ENCODE results near the gene MEDAG.

The MEDAG gene

GRCh38 chr13:30866677-30867076 lies 39.4 kb upstream of the MEDAG start:
- no CpG with 5 or more reads among the region's 4 CpGs for WGBS (ENCODE audit: extremely low coverage, insufficient coverage, low lambda C conversion rate)
- H3K27me3 ChIP-seq (ENCODE audit: insufficient read depth, low read length, poor library complexity), result no peaks in the 10 kb centered on the region
- no peak overlapping the region for H2BK15ac ChIP-seq (replicated peaks; ENCODE audit: low read depth)
- no peak overlapping the region for H3K4me2 ChIP-seq (ENCODE audit: low read length)
- no peak overlapping the region for H4K5ac ChIP-seq (ENCODE audit: low read length)
- H3K79me2 ChIP-seq (ENCODE audit: control insufficient read depth, insufficient read depth, low read length), result no peaks in the 10 kb centered on the region
- no peak overlapping the region for H3K4me3 ChIP-seq (ENCODE audit: low read length)
- no peak overlapping the region for H2AK5ac ChIP-seq (ENCODE audit: low read length)
- H3K27ac ChIP-seq (ENCODE audit: low read depth, low read length), result no peak overlapping the region
- H2BK5ac ChIP-seq (ENCODE audit: low read length), result no peak overlapping the region
- no peak overlapping the region for H2BK120ac ChIP-seq (ENCODE audit: low read depth, low read length)
- no peaks in the 10 kb centered on the region for H3K36me3 ChIP-seq (ENCODE audit: control insufficient read depth, insufficient read depth, low read length)
- no peak overlapping the region for H3K56ac ChIP-seq (ENCODE audit: low read length)
- H3K79me1 ChIP-seq (ENCODE audit: low read length), result no peaks in the 10 kb centered on the region
- no peak overlapping the region for H3K23ac ChIP-seq (ENCODE audit: low read length)
- H3K9ac ChIP-seq (ENCODE audit: low read length), result no peak overlapping the region
- H3K4ac ChIP-seq (ENCODE audit: low read depth, low read length), result no peak overlapping the region
- no peak overlapping the region for H3K18ac ChIP-seq (ENCODE audit: low read length)
- peaks cover 9% of the 10 kb centered on the region for H3K4me1 ChIP-seq (ENCODE audit: control insufficient read depth, low read depth, low read length)
- no peak overlapping the region for H4K8ac ChIP-seq (ENCODE audit: low read depth, low read length)
- DNase-seq, result no peak

- no peak overlapping the region for H3K56ac ChIP-seq (ENCODE audit: low read length)
- no peaks in the 10 kb centered on the region for H3K79me1 ChIP-seq (ENCODE audit: low read length)
- no peaks in the 10 kb centered on the region for H3K79me2 ChIP-seq (ENCODE audit: control insufficient read depth, insufficient read depth, low read length)
- H3K23ac ChIP-seq (ENCODE audit: low read length), result no peak overlapping the region
- no peak overlapping the region for H2BK120ac ChIP-seq (ENCODE audit: low read depth, low read length)
- no CpG with 5 or more reads among the region's 3 CpGs for WGBS (ENCODE audit: extremely low coverage, insufficient coverage, low lambda C conversion rate)
- H3K9ac ChIP-seq (ENCODE audit: low read length), result no peak overlapping the region
- H2BK15ac ChIP-seq (replicated peaks; ENCODE audit: low read depth), result no peak overlapping the region
- H4K5ac ChIP-seq (ENCODE audit: low read length), result no peak overlapping the region
- H3K36me3 ChIP-seq (ENCODE audit: control insufficient read depth, insufficient read depth, low read length), result no peaks in the 10 kb centered on the region
- no peaks in the 10 kb centered on the region for H3K27me3 ChIP-seq (ENCODE audit: insufficient read depth, low read length, poor library complexity)
- no peak overlapping the region for H3K4me3 ChIP-seq (ENCODE audit: low read length)
- H3K18ac ChIP-seq (ENCODE audit: low read length), result no peak overlapping the region
- peaks cover 9% of the 10 kb centered on the region for H3K4me1 ChIP-seq (ENCODE audit: control insufficient read depth, low read depth, low read length)
- H4K8ac ChIP-seq (ENCODE audit: low read depth, low read length), result no peak overlapping the region
- no peak overlapping the region for H3K4ac ChIP-seq (ENCODE audit: low read depth, low read length)
- H2AK5ac ChIP-seq (ENCODE audit: low read length), result no peak overlapping the region
- DNase-seq, result no peak
- H3K27ac ChIP-seq (ENCODE audit: low read depth, low read length), result no peak overlapping the region
- H3K4me2 ChIP-seq (ENCODE audit: low read length), result no peak overlapping the region
- no peak overlapping the region for H2BK5ac ChIP-seq (ENCODE audit: low read length)
Measured at GRCh38 chr13:30867089-30867669, 38.9 kb upstream of the MEDAG start.

GRCh38 chr13:30868799-30869470 lies 37.1 kb upstream of the MEDAG start:
- no peaks in the 10 kb centered on the region for H3K79me1 ChIP-seq (ENCODE audit: low read length)
- no peak overlapping the region for H3K4ac ChIP-seq (ENCODE audit: low read depth, low read length)
- no peak overlapping the region for H2BK120ac ChIP-seq (ENCODE audit: low read depth, low read length)
- no peak overlapping the region for H3K27ac ChIP-seq (ENCODE audit: low read depth, low read length)
- H3K9ac ChIP-seq (ENCODE audit: low read length), result no peak overlapping the region
- H3K36me3 ChIP-seq (ENCODE audit: control insufficient read depth, insufficient read depth, low read length), result no peaks in the 10 kb centered on the region
- H3K56ac ChIP-seq (ENCODE audit: low read length), result no peak overlapping the region
- H2AK5ac ChIP-seq (ENCODE audit: low read length), result no peak overlapping the region
- H3K4me3 ChIP-seq (ENCODE audit: low read length), result no peak overlapping the region
- H3K4me2 ChIP-seq (ENCODE audit: low read length), result no peak overlapping the region
- no peak overlapping the region for H4K5ac ChIP-seq (ENCODE audit: low read length)
- no peak overlapping the region for H4K8ac ChIP-seq (ENCODE audit: low read depth, low read length)
- H2BK5ac ChIP-seq (ENCODE audit: low read length), result no peak overlapping the region
- peaks cover 11% of the 10 kb centered on the region for H3K4me1 ChIP-seq (ENCODE audit: control insufficient read depth, low read depth, low read length)
- H3K18ac ChIP-seq (ENCODE audit: low read length), result no peak overlapping the region
- H3K23ac ChIP-seq (ENCODE audit: low read length), result no peak overlapping the region
- no peaks in the 10 kb centered on the region for H3K27me3 ChIP-seq (ENCODE audit: insufficient read depth, low read length, poor library complexity)
- no peaks in the 10 kb centered on the region for H3K79me2 ChIP-seq (ENCODE audit: control insufficient read depth, insufficient read depth, low read length)
- peak; percentile 25 for DNase-seq
- H2BK15ac ChIP-seq (replicated peaks; ENCODE audit: low read depth), result no peak overlapping the region
- WGBS (ENCODE audit: extremely low coverage, insufficient coverage, low lambda C conversion rate), result no CpG with 5 or more reads among the region's 5 CpGs

GRCh38 chr13:30869491-30869890 lies 36.6 kb upstream of the MEDAG start:
- Histone ChIP-seq H3K79me2 (ENCODE audit: control insufficient read depth, insufficient read depth, low read length) (no peaks in the 10 kb centered on the region), H3K23ac (ENCODE audit: low read length) (no peak overlapping the region), H3K56ac (ENCODE audit: low read length) (no peak overlapping the region), H2BK5ac (ENCODE audit: low read length) (no peak overlapping the region), H4K8ac (ENCODE audit: low read depth, low read length) (no peak overlapping the region), H3K79me1 (ENCODE audit: low read length) (no peaks in the 10 kb centered on the region), H3K4me2 (ENCODE audit: low read length) (no peak overlapping the region), H2BK15ac (replicated peaks; ENCODE audit: low read depth) (no peak overlapping the region), H3K9ac (ENCODE audit: low read length) (no peak overlapping the region), H3K27me3 (ENCODE audit: insufficient read depth, low read length, poor library complexity) (no peaks in the 10 kb centered on the region), H3K36me3 (ENCODE audit: control insufficient read depth, insufficient read depth, low read length) (no peaks in the 10 kb centered on the region), H3K4me1 (ENCODE audit: control insufficient read depth, low read depth, low read length) (peaks cover 8% of the 10 kb centered on the region), H3K4ac (ENCODE audit: low read depth, low read length) (no peak overlapping the region), H2BK120ac (ENCODE audit: low read depth, low read length) (no peak overlapping the region), H3K4me3 (ENCODE audit: low read length) (no peak overlapping the region), H3K27ac (ENCODE audit: low read depth, low read length) (no peak overlapping the region), H4K5ac (ENCODE audit: low read length) (no peak overlapping the region), H2AK5ac (ENCODE audit: low read length) (no peak overlapping the region), H3K18ac (ENCODE audit: low read length) (no peak overlapping the region)
- WGBS (ENCODE audit: extremely low coverage, insufficient coverage, low lambda C conversion rate), result no CpG with 5 or more reads among the region's 7 CpGs
- no peak for DNase-seq

GRCh38 chr13:30870049-30870884 lies 35.8 kb upstream of the MEDAG start:
- peaks cover 6% of the 10 kb centered on the region for H3K4me1 ChIP-seq (ENCODE audit: control insufficient read depth, low read depth, low read length)
- H2AK5ac ChIP-seq (ENCODE audit: low read length), result no peak overlapping the region
- no peak overlapping the region for H3K23ac ChIP-seq (ENCODE audit: low read length)
- no peaks in the 10 kb centered on the region for H3K79me1 ChIP-seq (ENCODE audit: low read length)
- H3K4ac ChIP-seq (ENCODE audit: low read depth, low read length), result no peak overlapping the region
- no peaks in the 10 kb centered on the region for H3K27me3 ChIP-seq (ENCODE audit: insufficient read depth, low read length, poor library complexity)
- H2BK15ac ChIP-seq (replicated peaks; ENCODE audit: low read depth), result no peak overlapping the region
- no peak overlapping the region for H3K56ac ChIP-seq (ENCODE audit: low read length)
- no peak overlapping the region for H3K27ac ChIP-seq (ENCODE audit: low read depth, low read length)
- no peak overlapping the region for H3K4me3 ChIP-seq (ENCODE audit: low read length)
- H3K9ac ChIP-seq (ENCODE audit: low read length), result no peak overlapping the region
- H2BK120ac ChIP-seq (ENCODE audit: low read depth, low read length), result no peak overlapping the region
- no peak overlapping the region for H3K4me2 ChIP-seq (ENCODE audit: low read length)
- peak; percentile 93 for DNase-seq
- WGBS (ENCODE audit: extremely low coverage, insufficient coverage, low lambda C conversion rate), result no CpG with 5 or more reads among the region's 9 CpGs
- H3K79me2 ChIP-seq (ENCODE audit: control insufficient read depth, insufficient read depth, low read length), result no peaks in the 10 kb centered on the region
- no peaks in the 10 kb centered on the region for H3K36me3 ChIP-seq (ENCODE audit: control insufficient read depth, insufficient read depth, low read length)
- H2BK5ac ChIP-seq (ENCODE audit: low read length), result no peak overlapping the region
- H3K18ac ChIP-seq (ENCODE audit: low read length), result no peak overlapping the region
- no peak overlapping the region for H4K5ac ChIP-seq (ENCODE audit: low read length)
- H4K8ac ChIP-seq (ENCODE audit: low read depth, low read length), result no peak overlapping the region
